Occipital lobe (tissue), 2 donors: ENCODE measurements around the gene FBXO42. TPM values are rescaled to one million over a fixed set of nuclear protein-coding genes. Genes with fewer than 3 reads are reported as not detected.
A peak's percentile ranks its signal among the peaks of the same experiment; 100 is the strongest.
"Not testable (repeated sequence)": the region's sequence is repeated elsewhere in the genome, so short reads cannot be mapped to it uniquely, and the experiment has no call there.

Experiments used
- DNase-seq: peaks from one replicate; lab custom pipeline; 2025; lab: John Stamatoyannopoulos, UW
- total RNA-seq: library from RNA; depleted of rRNA; stranded (reverse); fragments of >200 nt; gene quantifications from one replicate; pipeline ENCODE4 v1.2.3, GENCODE V29; 2014

Gene FBXO42
- total RNA-seq, 1 donor from 2014 or later = 29.5 TPM

GRCh38 chr1:16266411-16267118 lies 85.7 kb downstream of the FBXO42 start:
- no peak for DNase-seq

DNA sequence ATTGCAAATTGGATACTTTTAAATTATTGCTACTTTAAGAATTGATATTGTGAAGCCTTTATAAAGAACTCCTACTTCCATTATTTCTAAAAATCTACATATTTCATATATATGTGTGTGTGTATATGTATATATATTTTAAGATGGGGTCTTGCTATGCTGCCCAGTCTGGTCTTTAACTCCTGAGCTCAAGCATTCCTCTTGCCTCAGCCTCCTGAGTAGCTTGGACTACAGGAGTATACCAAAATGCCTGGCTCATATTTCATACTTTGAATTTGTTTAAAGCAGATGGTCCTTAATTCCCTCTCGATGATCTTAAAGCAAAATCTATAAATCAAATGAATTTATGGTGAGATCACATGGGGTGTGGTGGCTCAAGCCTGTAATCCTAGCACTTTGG lies 90.2 kb downstream of the FBXO42 start:
- no peak for DNase-seq

GRCh38 chr1:16260814-16261213 lies 91.5 kb downstream of the FBXO42 start:
- no peak for DNase-seq

GRCh38 chr1:16258591-16259135 lies 93.6 kb downstream of the FBXO42 start:
- no peak for DNase-seq

GRCh38 chr1:16257968-16258367 lies 94.3 kb downstream of the FBXO42 start:
- no peak for DNase-seq

DNA sequence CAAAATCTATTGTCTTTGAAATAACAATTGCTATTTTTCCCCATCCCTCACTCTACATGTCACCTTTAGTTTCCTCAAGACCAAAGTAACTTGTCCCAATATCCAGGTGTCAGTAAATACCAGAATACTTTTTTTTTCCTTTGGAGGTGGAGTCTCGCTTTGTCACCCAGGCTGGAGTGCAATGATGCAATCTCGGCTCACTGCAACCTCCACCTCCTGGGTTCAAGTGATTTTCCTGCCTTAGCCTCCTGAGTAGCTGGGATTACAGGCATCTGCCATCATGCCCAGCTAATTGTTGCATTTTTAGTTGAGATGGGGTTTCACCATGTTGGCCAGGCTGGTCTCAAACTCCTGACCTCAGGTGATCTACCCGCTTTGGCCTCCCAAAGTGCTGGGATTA lies 94.7 kb downstream of the FBXO42 start:
- DNase-seq = not testable (repeated sequence)

GRCh38 chr1:16256478-16256877 lies 95.8 kb downstream of the FBXO42 start:
- no peak for DNase-seq

DNA sequence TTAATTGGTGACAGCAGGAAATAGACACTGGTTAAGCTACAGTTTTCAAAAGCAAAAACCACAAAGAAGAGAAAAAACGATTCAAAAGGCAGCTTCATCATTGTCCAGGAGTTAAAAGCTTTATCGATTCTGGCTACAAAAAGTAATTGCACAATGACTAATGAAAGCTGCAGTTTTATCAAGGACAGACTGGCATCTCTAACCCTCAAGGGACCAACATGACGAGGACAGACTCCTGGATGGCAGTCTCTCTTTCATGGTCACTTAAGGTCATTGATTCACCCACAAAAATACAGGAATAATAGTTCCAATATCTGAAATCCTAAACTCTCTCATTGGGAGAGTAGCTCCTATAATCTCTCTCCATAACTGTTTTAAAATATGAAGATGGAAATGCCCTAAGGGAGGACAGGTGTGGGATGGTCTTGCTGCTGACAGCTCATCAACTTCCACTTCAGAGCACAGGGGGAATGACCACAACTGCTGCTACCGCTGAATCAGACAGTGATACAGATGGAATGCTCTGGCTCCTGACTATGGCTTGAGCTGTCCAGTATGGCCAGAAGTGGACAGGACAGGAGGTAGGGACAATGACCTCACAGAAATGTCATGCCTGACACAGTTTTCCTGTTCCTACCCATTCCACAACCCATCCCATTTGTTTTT lies 97.9 kb downstream of the FBXO42 start:
- no peak for DNase-seq

DNA sequence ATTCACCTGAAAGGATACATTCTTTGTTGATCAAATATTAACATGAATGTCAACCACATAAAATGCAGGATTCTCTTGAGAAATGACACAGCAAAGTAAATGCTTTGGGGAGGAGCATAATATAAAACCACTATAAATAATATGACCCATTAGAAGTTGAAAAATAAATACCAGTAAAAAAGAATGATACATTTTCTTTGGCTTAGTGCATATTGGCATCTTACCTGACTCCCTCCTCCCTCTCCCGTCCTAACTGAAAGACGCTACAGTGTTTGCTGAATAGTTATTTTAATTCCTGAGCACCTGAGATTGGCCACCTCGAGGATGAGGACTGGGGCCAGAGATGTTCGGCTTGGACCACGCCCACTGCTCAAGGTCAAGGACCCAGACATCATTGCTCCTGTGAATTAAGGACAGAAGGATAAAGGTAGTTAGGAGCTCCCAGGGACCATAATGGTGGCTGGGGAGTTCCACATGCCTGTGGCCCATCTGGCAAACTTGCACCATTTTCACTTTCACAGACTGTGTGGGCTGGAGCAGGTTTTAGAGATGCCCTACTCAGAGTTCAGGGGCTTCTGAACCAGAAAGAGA lies 98.9 kb downstream of the FBXO42 start:
- DNase-seq = no peak

DNA sequence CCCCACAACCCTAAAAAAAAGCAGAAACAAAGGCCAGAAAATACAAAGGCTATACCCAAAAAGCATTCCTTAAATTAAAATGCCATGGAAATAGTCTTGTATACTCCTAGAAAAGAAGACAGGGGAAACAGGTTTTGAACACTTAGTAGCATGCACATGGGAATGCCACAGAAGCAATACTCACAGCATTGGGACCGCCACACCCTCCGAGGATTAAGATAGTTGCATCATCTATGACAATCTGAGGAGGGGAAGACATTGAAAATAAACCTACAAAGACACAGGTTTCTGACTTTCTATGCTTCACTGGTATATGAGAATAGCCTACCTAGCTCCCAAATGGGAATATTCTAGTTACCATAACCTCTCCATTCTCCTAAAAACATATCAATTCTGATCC lies 99.4 kb downstream of the FBXO42 start:
- DNase-seq = no peak

DNA sequence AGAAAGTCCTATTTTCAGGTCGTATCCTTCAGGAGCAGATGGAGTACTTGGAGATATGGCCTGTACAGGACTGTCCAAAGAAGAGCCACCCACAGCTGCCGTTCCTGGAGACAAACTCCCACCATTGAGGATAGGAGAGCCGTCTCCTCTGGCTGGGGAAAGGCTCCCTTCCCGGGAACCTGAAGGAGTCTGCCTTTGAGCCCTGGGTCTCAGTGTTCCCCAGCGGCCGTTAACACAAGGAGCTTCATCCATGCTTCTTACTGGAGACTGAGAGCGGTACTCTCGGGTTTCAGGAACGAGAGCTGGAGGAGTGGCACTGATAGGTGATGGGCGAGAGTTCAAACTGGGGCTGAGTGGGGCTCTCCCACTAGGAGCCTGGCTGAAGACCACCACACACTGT lies 100.9 kb downstream of the FBXO42 start:
- DNase-seq = no peak

DNA sequence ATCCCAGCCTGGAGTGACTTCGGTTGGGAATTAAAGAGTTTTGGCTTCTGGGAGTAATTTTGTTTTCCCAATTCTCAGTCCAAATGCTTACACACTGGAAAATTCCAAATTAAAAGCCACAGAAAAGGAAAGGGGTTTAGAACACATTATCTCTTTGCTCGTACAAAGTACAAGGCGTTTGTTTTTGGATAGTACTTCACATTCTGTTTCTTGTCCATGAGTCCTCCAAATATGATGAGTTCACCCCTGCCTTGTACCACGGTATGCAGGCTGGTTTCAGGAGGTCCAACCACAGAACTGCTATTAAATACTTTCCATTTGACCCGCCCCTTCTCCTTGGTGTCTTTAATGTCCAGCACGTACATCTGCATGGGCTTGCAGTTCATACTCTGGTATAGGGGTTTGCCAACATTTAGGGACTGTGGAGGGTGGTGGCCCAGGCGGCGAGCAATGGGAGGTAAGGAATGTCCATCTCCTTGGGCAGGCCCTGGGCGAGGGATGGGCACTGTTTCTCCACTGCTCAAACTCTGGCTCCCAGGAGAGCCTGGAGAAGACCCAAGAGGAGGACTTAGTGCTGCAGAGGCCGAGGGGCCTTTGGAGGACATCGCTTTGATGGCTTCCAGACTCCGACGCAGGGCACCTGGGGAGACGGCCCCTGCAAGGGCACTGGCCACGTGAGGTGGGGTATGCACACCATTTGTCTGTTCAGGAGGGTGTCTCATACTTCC lies 101.6 kb downstream of the FBXO42 start:
- no peak for DNase-seq

GRCh38 chr1:16249596-16250241 lies 102.6 kb downstream of the FBXO42 start:
- DNase-seq = no peak

GRCh38 chr1:16248603-16249516 lies 103.4 kb downstream of the FBXO42 start:
- peak; percentile 38 for DNase-seq

GRCh38 chr1:16248007-16248436 lies 104.3 kb downstream of the FBXO42 start:
- no peak for DNase-seq

DNA sequence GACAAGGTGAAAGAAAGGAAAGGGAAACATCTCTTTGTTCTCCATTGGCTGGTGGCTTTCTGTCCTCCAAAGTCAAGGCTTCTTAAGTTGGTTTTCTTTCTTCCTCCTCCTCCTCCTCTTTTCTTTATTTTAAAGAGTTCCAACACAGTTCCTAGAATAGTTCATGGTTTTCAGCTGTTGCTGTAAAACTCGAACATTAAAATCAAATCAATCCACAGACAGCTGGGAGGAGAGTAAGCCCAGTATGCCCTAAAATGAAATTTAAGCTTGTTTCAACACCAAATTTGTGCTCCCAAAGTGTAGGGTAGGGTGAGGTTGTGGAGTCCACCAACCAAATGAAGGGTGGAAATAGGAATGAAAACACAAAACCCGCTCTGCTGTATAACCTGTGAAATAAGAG lies 104.8 kb downstream of the FBXO42 start:
- no peak for DNase-seq

DNA sequence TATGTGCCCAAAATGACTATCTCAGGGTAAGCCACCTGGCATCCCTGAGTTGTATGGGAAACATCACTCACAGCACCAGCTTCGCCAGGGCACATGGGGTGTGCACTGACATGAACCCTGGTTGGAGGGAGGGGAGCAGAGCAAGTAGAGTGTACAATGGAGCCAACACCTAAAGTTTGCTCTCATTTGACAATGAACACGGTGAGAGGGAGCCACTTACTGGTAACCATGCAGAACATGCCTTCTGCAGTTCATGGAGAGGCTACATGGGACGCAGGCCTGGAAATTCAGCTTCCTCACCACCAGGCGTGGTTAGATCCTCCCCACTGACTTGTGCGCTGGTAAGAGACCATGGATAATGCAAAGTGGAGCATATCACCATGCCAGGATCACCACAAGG lies 105.3 kb downstream of the FBXO42 start:
- no peak for DNase-seq

GRCh38 chr1:16246239-16246638 lies 106.0 kb downstream of the FBXO42 start:
- DNase-seq = not testable (repeated sequence)

GRCh38 chr1:16245476-16246196 lies 106.6 kb downstream of the FBXO42 start:
- no peak for DNase-seq
